Cardiac fibroblast (primary cell): ENCODE measurements around the gene LRRC8B.

Source experiments
- DNase-seq, 2 donors: peaks; one replicate each; pipeline versions ENCODE4 v3.0.0 to v3.0.0-alpha.2; 2010; ENCODE audit warnings: low read depth in 2 of 2
- H3K4me3 ChIP-seq, 2 donors: replicated peaks in 1 of 2; 1 replicate in 1 of 2; 2 replicates in 1 of 2; pipeline ENCODE4 v1.5.1; 2011; ENCODE audit warnings: low read depth in 2 of 2, low read length in 2 of 2, mild to moderate bottlenecking in 2 of 2, moderate library complexity in 1 of 2
- CTCF ChIP-seq: IDR thresholded peaks from one replicate; pipeline ENCODE4 v1.5.1; 2011; ENCODE audit warnings: low read depth, mild to moderate bottlenecking, low read length, inconsistent platforms

LRRC8B gene

GRCh38 chr1:89531480-89532139, 7.0 kb downstream of the LRRC8B start:
- DNase-seq, result no peak
- no peak for TF ChIP-seq CTCF
- no peak overlapping the region for H3K4me3 ChIP-seq

- no peak for DNase-seq
- H3K4me3 ChIP-seq, result no peak overlapping the region
- no peak for TF ChIP-seq CTCF
These were observed 7.6 kb downstream of the LRRC8B start for GRCh38 chr1:89532228-89532627.

- no peak for DNase-seq
- TF ChIP-seq CTCF, result no peak
- H3K4me3 ChIP-seq, result no peak overlapping the region
These were observed 8.2 kb downstream of the LRRC8B start for GRCh38 chr1:89532866-89533265.

- H3K4me3 ChIP-seq, result no peak overlapping the region
- no peak for DNase-seq
- no peak for TF ChIP-seq CTCF
These were observed 10.9 kb downstream of the LRRC8B start for GRCh38 chr1:89535537-89535936.

GRCh38 chr1:89536555-89537341, 12.1 kb downstream of the LRRC8B start:
- no peak for TF ChIP-seq CTCF
- H3K4me3 ChIP-seq, result no peak overlapping the region
- no peak for DNase-seq

GRCh38 chr1:89538361-89538760, 13.7 kb downstream of the LRRC8B start:
- H3K4me3 ChIP-seq, result no peak overlapping the region
- DNase-seq, result peak; percentile 32 to 45
- TF ChIP-seq CTCF, result no peak
